HepG2 (cell line): ENCODE data around the gene XCL2. TPM values are rescaled to one million over a fixed set of nuclear protein-coding genes. Genes with fewer than 3 reads are reported as not detected.
"Not testable (repeated sequence)": the region's sequence is repeated elsewhere in the genome, so short reads cannot be mapped to it uniquely, and the experiment has no call there.

Source experiments
- ARID5B ChIP-seq: IDR thresholded peaks from 2 replicates; pipeline ENCODE4 v1.4.0; 2020; ENCODE audit warnings: mild to moderate bottlenecking, missing genetic modification reagents
- CEBPB ChIP-seq: IDR thresholded peaks from 2 replicates; pipeline ENCODE4 v1.6.1; 2011; ENCODE audit warnings: low read depth, low read length, improper control_type of control experiment, borderline replicate concordance
- CEBPG ChIP-seq: IDR thresholded peaks from 2 replicates; pipeline ENCODE4 v1.6.1; 2016
- CTCF ChIP-seq: sonication (generic); formaldehyde crosslinking; IDR thresholded peaks from 2 replicates; pipeline ENCODE4 v1.5.0; 2020; ENCODE audit warnings: mild to moderate bottlenecking, missing genetic modification reagents, moderate library complexity
- FOXA3 ChIP-seq: IDR thresholded peaks from 2 replicates; pipeline ENCODE4 v1.6.1; 2016; ENCODE audit warnings: missing genetic modification reagents, missing compliant biosample characterization
- FOXP4 ChIP-seq: sonication (generic); formaldehyde crosslinking; IDR thresholded peaks from 2 replicates; pipeline ENCODE4 v1.4.0; 2020; ENCODE audit warnings: missing genetic modification reagents
- HNF4A ChIP-seq: sonication (generic); formaldehyde crosslinking; IDR thresholded peaks from 2 replicates; pipeline ENCODE4 v1.4.0; 2020; ENCODE audit warnings: missing genetic modification reagents
- HOMEZ ChIP-seq: IDR thresholded peaks from 2 replicates; pipeline ENCODE4 v1.6.1; 2016; ENCODE audit warnings: low read depth
- KLF16 ChIP-seq, 2 experiments: sonication (generic) in 1 of 2; formaldehyde crosslinking in 1 of 2; IDR thresholded peaks; 2 replicates each; pipeline versions ENCODE4 v1.6.1 to v1.8.0; 2016 to 2023; ENCODE audit warnings: missing genetic modification reagents in 2 of 2, missing compliant biosample characterization in 1 of 2
- RAD21 ChIP-seq: fragments of 450-650 bp; formaldehyde crosslinking; IDR thresholded peaks from 2 replicates; pipeline ENCODE4 v1.5.0; 2020; ENCODE audit warnings: mild to moderate bottlenecking
- RXRB ChIP-seq: IDR thresholded peaks from 2 replicates; pipeline ENCODE4 v1.6.1; 2016; ENCODE audit warnings: borderline replicate concordance, missing genetic modification reagents, missing compliant biosample characterization
- SMAD3 ChIP-seq: sonication (generic); formaldehyde crosslinking; IDR thresholded peaks from 2 replicates; pipeline ENCODE4 v1.4.0; 2020; ENCODE audit warnings: missing genetic modification reagents
- SOX13 ChIP-seq, 3 experiments: fragments of 450-650 bp in 1 of 3; sonication (generic) in 1 of 3; formaldehyde crosslinking in 1 of 3; IDR thresholded peaks in 2 of 3; conservative IDR thresholded peaks in 1 of 3; 2 replicates each; pipeline versions ENCODE4 v1.5.0 to v1.6.1; 2016 to 2020; ENCODE audit warnings: antibody characterized with exemption in 1 of 3, mild to moderate bottlenecking in 1 of 3, missing compliant biosample characterization in 1 of 3, missing genetic modification reagents in 1 of 3, moderate library complexity in 1 of 3
- STAG1 ChIP-seq: sonication (generic); formaldehyde crosslinking; IDR thresholded peaks from 2 replicates; pipeline ENCODE4 v1.4.0; 2020; ENCODE audit warnings: missing genetic modification reagents
- ZGPAT ChIP-seq: IDR thresholded peaks from 2 replicates; pipeline ENCODE4 v1.6.1; 2016; ENCODE audit warnings: mild to moderate bottlenecking
- ZKSCAN8 ChIP-seq: IDR thresholded peaks from 2 replicates; pipeline ENCODE4 v1.6.1; 2016; ENCODE audit warnings: borderline replicate concordance, missing genetic modification reagents, missing compliant biosample characterization
- polyA plus RNA-seq, 8 experiments: library from polyadenylated mRNA; depleted of rRNA in 3 of 8; stranded (reverse) in 7 of 8; unstranded in 1 of 8; fragments of >200 nt; fragmentation: Illumina TruSeq in 4 of 8; extraction: Trizol in 4 of 8; gene quantifications; 2 replicates each; pipeline versions ENCODE4 v1.2.1 to v1.2.3, GENCODE V29; 2011 to 2016; ENCODE audit warnings: low read depth in 4 of 8, missing spikeins in 1 of 8, mixed read lengths in 1 of 8; ENCODE audit not compliant: insufficient read depth in 1 of 8
- total RNA-seq, 5 experiments: library from RNA; depleted of rRNA; stranded (reverse); fragments of >200 nt; fragmentation: Illumina TruSeq; extraction: Trizol; gene quantifications; 2 replicates each; pipeline ENCODE4 v1.2.3, GENCODE V29; 2016; ENCODE audit warnings: low read depth in 1 of 5

XCL2 gene
- total and polyA plus RNA-seq, 2 of the 13 experiments (the other 11 are each of a cell fraction or from before 2014, with no cell fraction given), result 0.50 TPM; not detected in 1

- peak; percentile 65 for TF ChIP-seq ARID5B (CRISPR knock-in tag)
- not testable (repeated sequence) for TF ChIP-seq SOX13 (IDR thresholded peaks at IDR 0.05)
- peak in 1 of 2 experiments; percentile 43; a peak in 1 of 4 replicates for TF ChIP-seq SOX13 (CRISPR knock-in tag; conservative IDR thresholded peaks at IDR 0.05 in 1 of 2, IDR thresholded peaks at IDR 0.05 in 1 of 2)
- peak; percentile 23; the same call in 1 of the 2 replicates for TF ChIP-seq HNF4A (CRISPR knock-in tag)
- TF ChIP-seq RAD21, result peak; percentile 49; the same call in 1 of the 2 replicates
- peak; percentile 84 for TF ChIP-seq HOMEZ (CRISPR knock-in tag)
- TF ChIP-seq CEBPB, result peak; percentile 94
- peak; percentile 54 for TF ChIP-seq CTCF
- 0 out of 2 replicates have a peak, but pooled peaks have one; percentile 23 for TF ChIP-seq SMAD3 (CRISPR knock-in tag)
- TF ChIP-seq ZKSCAN8 (CRISPR knock-in tag), result peak; percentile 37; the same call in 1 of the 2 replicates
- 0 out of 2 replicates have a peak, but pooled peaks have one; percentile 30 for TF ChIP-seq ZGPAT
- peak; percentile 95 for TF ChIP-seq CEBPG (CRISPR knock-in tag)
- peak; percentile 34; the same call in 1 of the 2 replicates for TF ChIP-seq RXRB (CRISPR knock-in tag)
- TF ChIP-seq STAG1 (CRISPR knock-in tag), result peak; percentile 77
- TF ChIP-seq FOXA3 (CRISPR knock-in tag), result peak; percentile 42; the same call in 1 of the 2 replicates
- TF ChIP-seq FOXP4 (CRISPR knock-in tag), result 0 out of 2 replicates have a peak, but pooled peaks have one; percentile 35
- TF ChIP-seq KLF16 (CRISPR knock-in tag; IDR thresholded peaks at IDR 0.05), result 0 out of 4 replicates have a peak, but pooled peaks of 1 of the 2 experiments have one; percentile 36
These were observed 2.1 kb upstream of the XCL2 start (continued) for GRCh38 chr1:168545678-168546552.
